GM23338 (cell line): ENCODE data around the gene HADHA. TPM values are rescaled to one million over a fixed set of nuclear protein-coding genes. Genes with fewer than 3 reads are reported as not detected.

ENCODE experiments used
- ATAC-seq: fragments of 200-7000 bp; cut with Tn5 transposase; 3 replicates; pipeline ENCODE4 v1.9.1; 2020
- DNase-seq: peaks from one replicate; pipeline ENCODE4 v3.0.0-alpha.2; 2015; ENCODE audit warnings: low spot score
- H2AFZ ChIP-seq: fragments of 200-600 bp; sonication (generic); 2 replicates; pipeline ENCODE4 v1.8.0; 2016; ENCODE audit warnings: antibody characterized with exemption, mild to moderate bottlenecking, moderate library complexity
- H3F3A ChIP-seq: fragments of 200-600 bp; sonication (generic); replicated peaks from 2 replicates; pipeline ENCODE4 v1.8.0; 2017; ENCODE audit warnings: antibody characterized with exemption, mixed run types, low read depth
- H3K27ac ChIP-seq: fragments of 200-600 bp; sonication (generic); 2 replicates; pipeline ENCODE4 v1.6.1; 2016; ENCODE audit warnings: low read depth
- H3K27me3 ChIP-seq: fragments of 200-600 bp; sonication (generic); 2 replicates; pipeline ENCODE4 v1.8.0; 2016; ENCODE audit warnings: mild to moderate bottlenecking, mixed run types, moderate library complexity; ENCODE audit not compliant: insufficient read depth
- H3K36me3 ChIP-seq: fragments of 200-600 bp; sonication (generic); 2 replicates; pipeline ENCODE4 v1.8.0; 2016; ENCODE audit warnings: mild to moderate bottlenecking; ENCODE audit not compliant: insufficient read depth
- H3K4me1 ChIP-seq: fragments of 200-600 bp; sonication (generic); 2 replicates; pipeline ENCODE4 v1.8.0; 2016; ENCODE audit warnings: mild to moderate bottlenecking, moderate library complexity; ENCODE audit not compliant: insufficient read depth
- H3K4me2 ChIP-seq: fragments of 200-600 bp; sonication (generic); 2 replicates; pipeline ENCODE4 v1.7.1; 2017; ENCODE audit warnings: mixed run types
- H3K4me3 ChIP-seq: fragments of 200-600 bp; sonication (generic); 2 replicates; pipeline ENCODE4 v1.6.1; 2016; ENCODE audit warnings: mixed run types
- H3K79me2 ChIP-seq: fragments of 200-600 bp; sonication (generic); replicated peaks from 2 replicates; pipeline ENCODE4 v1.8.0; 2017; ENCODE audit warnings: mild to moderate bottlenecking; ENCODE audit not compliant: insufficient read depth
- H3K9me2 ChIP-seq: fragments of 200-600 bp; sonication (generic); 2 replicates; pipeline ENCODE4 v1.8.0; 2017; ENCODE audit not compliant: insufficient read depth
- H4K20me1 ChIP-seq: fragments of 200-600 bp; sonication (generic); replicated peaks from 2 replicates; pipeline ENCODE4 v1.8.0; 2017; ENCODE audit warnings: mild to moderate bottlenecking; ENCODE audit not compliant: insufficient read depth
- H3K27ac Mint-ChIP-seq: 2 replicates; pipeline ENCODE4 v1.8.0; 2020; ENCODE audit warnings: inconsistent platforms, mild to moderate bottlenecking, moderate library complexity, mixed read lengths
- H3K27me3 Mint-ChIP-seq: 3 replicates; pipeline ENCODE4 v1.8.0; 2022; ENCODE audit warnings: low read depth, mild to moderate bottlenecking, moderate library complexity, mixed read lengths, inconsistent platforms; ENCODE audit not compliant: insufficient read depth, poor library complexity
- H3K36me3 Mint-ChIP-seq: 3 replicates; pipeline ENCODE4 v1.8.0; 2021; ENCODE audit warnings: low read depth, mild to moderate bottlenecking, inconsistent platforms, moderate library complexity, mixed read lengths
- H3K4me1 Mint-ChIP-seq: 3 replicates; pipeline ENCODE4 v1.8.0; 2020; ENCODE audit warnings: mild to moderate bottlenecking, inconsistent platforms, mixed read lengths
- H3K4me3 Mint-ChIP-seq: 3 replicates; pipeline ENCODE4 v1.8.0; 2021; ENCODE audit warnings: moderate library complexity, mild to moderate bottlenecking, inconsistent platforms, mixed read lengths
- H3K9me3 Mint-ChIP-seq: 3 replicates; pipeline ENCODE4 v1.8.0; 2020; ENCODE audit warnings: moderate library complexity, mild to moderate bottlenecking, inconsistent platforms, mixed read lengths
- EZH2 ChIP-seq: fragments of 200-600 bp; sonication (generic); IDR thresholded peaks from one replicate; pipeline ENCODE4 v1.8.0; 2017; ENCODE audit warnings: antibody characterized with exemption, mild to moderate bottlenecking, low read depth; ENCODE audit not compliant: unreplicated experiment
- JUNB ChIP-seq: IDR thresholded peaks from one replicate; pipeline ENCODE4 v1.6.1; 2016; ENCODE audit warnings: antibody characterized with exemption; ENCODE audit not compliant: unreplicated experiment
- NANOG ChIP-seq: IDR thresholded peaks from 2 replicates; pipeline ENCODE4 v1.6.1; 2016; ENCODE audit warnings: antibody characterized with exemption, borderline replicate concordance
- POLR2AphosphoS5 ChIP-seq: IDR thresholded peaks from 2 replicates; pipeline ENCODE4 v1.6.1; 2016; ENCODE audit warnings: antibody characterized with exemption, low read depth
- REST ChIP-seq: IDR thresholded peaks from one replicate; pipeline ENCODE4 v1.6.1; 2018; ENCODE audit warnings: antibody characterized with exemption; ENCODE audit not compliant: unreplicated experiment
- STAT1 ChIP-seq: IDR thresholded peaks from one replicate; pipeline ENCODE4 v1.6.1; 2016; ENCODE audit warnings: antibody characterized with exemption; ENCODE audit not compliant: unreplicated experiment
- ZNF114 ChIP-seq: fragments of 250-450 bp; sonication (Bioruptor Pico); IDR thresholded peaks from 2 replicates; pipeline ENCODE4 v1.5.0; 2020; ENCODE audit warnings: mild to moderate bottlenecking, moderate library complexity
- ZNF462 ChIP-seq: fragments of 250-450 bp; sonication (Bioruptor Pico); IDR thresholded peaks from 2 replicates; pipeline ENCODE4 v1.5.0; 2020; ENCODE audit warnings: mild to moderate bottlenecking, moderate library complexity
- polyA plus RNA-seq: library from polyadenylated mRNA; unstranded; fragments of >200 nt; fragmentation: Nextera tagmentation; extraction: Ambion mirVana; gene quantifications from 2 replicates; pipeline ENCODE4 v1.2.1, GENCODE V29; 2016
- total RNA-seq: library from RNA; depleted of rRNA; stranded (reverse); fragments of >200 nt; shearing (Covaris generic); gene quantifications from 2 replicates; pipeline ENCODE4 v1.2.3, GENCODE V29; 2014
- TF ChIP-seq, protein P1 (sequence below): IDR thresholded peaks from 2 replicates; pipeline ENCODE4 v1.6.1; 2016; ENCODE audit warnings: antibody characterized with exemption

HADHA gene
- total and polyA plus RNA-seq, 2 experiments from 2014 or later = 63.9 to 92.3 TPM

DNA sequence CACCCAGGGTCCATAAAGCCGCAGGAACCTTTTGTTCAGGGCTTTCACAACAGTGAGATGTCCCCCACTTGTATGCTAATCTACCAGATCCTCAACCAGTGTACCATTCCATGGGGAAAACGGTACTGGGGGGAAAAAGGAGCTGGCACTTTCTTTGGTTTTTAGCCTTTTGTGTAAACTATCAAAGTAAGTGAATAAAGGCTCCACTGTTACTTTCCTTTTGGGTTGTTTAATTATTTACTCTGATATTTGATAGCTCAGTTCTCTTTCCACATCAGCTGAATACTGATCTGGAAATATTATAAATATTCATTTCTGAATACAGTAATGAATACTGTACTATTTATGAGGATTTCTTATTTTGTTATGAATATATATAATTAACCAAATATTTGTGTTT is 20.3 kb downstream of the HADHA start:
- no peak overlapping the region for H3K27ac Mint-ChIP-seq
- H3K79me2 ChIP-seq = no peaks in the 10 kb centered on the region

DNA sequence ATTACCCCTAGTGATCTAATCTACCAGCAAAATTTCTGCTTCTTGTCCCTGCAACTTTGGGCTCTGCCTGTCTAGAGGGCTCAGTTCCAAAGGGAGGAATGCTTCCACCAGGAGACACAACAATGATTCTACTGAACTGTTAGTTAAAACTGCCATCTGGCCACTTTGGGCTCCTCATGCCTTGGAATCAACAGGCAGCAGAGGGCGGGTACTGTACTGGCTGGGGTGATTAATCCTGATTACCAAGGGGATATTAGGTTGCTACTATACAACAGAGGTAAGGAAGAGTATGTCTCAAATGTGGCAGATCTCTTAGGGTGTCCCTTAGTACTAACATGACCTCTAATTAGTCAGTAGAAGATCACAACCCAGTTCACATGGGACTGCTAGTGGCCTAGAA is 21.4 kb downstream of the HADHA start:
- peaks cover 2% of the 10 kb centered on the region for H3K27me3 Mint-ChIP-seq
- DNase-seq = no peak
- no peaks in the 10 kb centered on the region for H3K79me2 ChIP-seq
- no peak overlapping the region for H3K4me3 ChIP-seq
- H3K36me3 ChIP-seq = peaks cover 23% of the 10 kb centered on the region
- no peaks in the 10 kb centered on the region for H4K20me1 ChIP-seq
- H3K9me2 ChIP-seq = no peaks in the 10 kb centered on the region
- H3K27me3 ChIP-seq = no peaks in the 10 kb centered on the region
- H3K9me3 Mint-ChIP-seq = peaks cover 10% of the 10 kb centered on the region; the same call in 2 of the 3 replicates
- H3K36me3 Mint-ChIP-seq = peaks cover 37% of the 10 kb centered on the region
- H3K4me3 Mint-ChIP-seq = no peak overlapping the region
- H3K4me1 ChIP-seq = no peaks in the 10 kb centered on the region
- no peaks in the 10 kb centered on the region for H3K4me1 Mint-ChIP-seq
- no peaks in the 10 kb centered on the region for H3F3A ChIP-seq
- no peak for ATAC-seq
- no peak overlapping the region for H3K27ac ChIP-seq
- no peak overlapping the region for H3K27ac Mint-ChIP-seq
- H3K4me2 ChIP-seq = no peak overlapping the region
- H2AFZ ChIP-seq = no peak overlapping the region
- no peak for TF ChIP-seq NANOG
- no peak for TF ChIP-seq REST
- no peak for TF ChIP-seq ZNF462
- TF ChIP-seq EZH2 = no peak
- no peak for TF ChIP-seq POLR2AphosphoS5
- TF ChIP-seq, protein P1, sequence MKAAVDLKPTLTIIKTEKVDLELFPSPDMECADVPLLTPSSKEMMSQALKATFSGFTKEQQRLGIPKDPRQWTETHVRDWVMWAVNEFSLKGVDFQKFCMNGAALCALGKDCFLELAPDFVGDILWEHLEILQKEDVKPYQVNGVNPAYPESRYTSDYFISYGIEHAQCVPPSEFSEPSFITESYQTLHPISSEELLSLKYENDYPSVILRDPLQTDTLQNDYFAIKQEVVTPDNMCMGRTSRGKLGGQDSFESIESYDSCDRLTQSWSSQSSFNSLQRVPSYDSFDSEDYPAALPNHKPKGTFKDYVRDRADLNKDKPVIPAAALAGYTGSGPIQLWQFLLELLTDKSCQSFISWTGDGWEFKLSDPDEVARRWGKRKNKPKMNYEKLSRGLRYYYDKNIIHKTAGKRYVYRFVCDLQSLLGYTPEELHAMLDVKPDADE = no peak
- no peak for TF ChIP-seq ZNF114
- TF ChIP-seq JUNB = no peak

More for the DNA sequence above, 20.3 kb downstream of the HADHA start:
- Histone ChIP-seq H3K4me3 (no peak overlapping the region), H3K27me3 (no peaks in the 10 kb centered on the region), H3K4me2 (no peak overlapping the region), H4K20me1 (no peaks in the 10 kb centered on the region), H2AFZ (no peak overlapping the region), H3K4me1 (no peaks in the 10 kb centered on the region), H3K36me3 (peaks cover 30% of the 10 kb centered on the region), H3F3A (no peaks in the 10 kb centered on the region), H3K27ac (no peak overlapping the region), H3K9me2 (no peaks in the 10 kb centered on the region)
- H3K9me3 Mint-ChIP-seq = peaks cover 10% of the 10 kb centered on the region; the same call in 2 of the 3 replicates
- H3K27me3 Mint-ChIP-seq = peaks cover 2% of the 10 kb centered on the region
- no peak for TF ChIP-seq JUNB
- TF ChIP-seq STAT1 = no peak
- no peak for TF ChIP-seq POLR2AphosphoS5
- TF ChIP-seq, protein P1 = no peak
- ATAC-seq (no peak), DNase-seq (no peak)
- peaks cover 45% of the 10 kb centered on the region for H3K36me3 Mint-ChIP-seq
- no peak overlapping the region for H3K4me3 Mint-ChIP-seq
- no peaks in the 10 kb centered on the region for H3K4me1 Mint-ChIP-seq
